PFSK-1 (cell line): ENCODE results near the gene EPN3.

Experiments used
- FOXP2 ChIP-seq: optimal IDR thresholded peaks from 2 replicates; pipeline ENCODE3; 2011; ENCODE audit warnings: borderline replicate concordance, control low read depth, inconsistent platforms; ENCODE audit not compliant: insufficient read depth; ENCODE audit errors: extremely low read length, extremely low read depth
- POLR2AphosphoS5 ChIP-seq: IDR thresholded peaks from 2 replicates; pipeline ENCODE4 v1.6.1; 2012; ENCODE audit warnings: low read depth, mild to moderate bottlenecking, control low read depth, low read length, moderate library complexity
- REST ChIP-seq, 2 experiments: IDR thresholded peaks; 2 replicates each; pipeline versions ENCODE4 v1.6.1 to v1.8.0; 2011 to 2012; ENCODE audit warnings: low read depth in 2 of 2, low read length in 2 of 2, control low read depth in 1 of 2, inconsistent platforms in 1 of 2, mild to moderate bottlenecking in 1 of 2, moderate library complexity in 1 of 2; ENCODE audit not compliant: insufficient read depth in 1 of 2

GRCh38 chr17:50570528-50570927 lies 38.0 kb downstream of the EPN3 start:
- TF ChIP-seq POLR2AphosphoS5 (no peak), REST (IDR thresholded peaks at IDR 0.05; ENCODE audit: insufficient read depth in 1 of 2, low read depth in 2 of 2, low read length in 2 of 2) (no peak), FOXP2 (no peak)
